GM18907 (cell line): ENCODE data around the gene CCBE1.
"Not testable (repeated sequence)": the region's sequence is repeated elsewhere in the genome, so short reads cannot be mapped to it uniquely, and the experiment has no call there.

ENCODE experiments used
- ATAC-seq: cut with Tn5 transposase; IDR thresholded peaks from one replicate; pipeline ENCODE4 v1.9.1; 2021; ENCODE audit warnings: mild to moderate bottlenecking, moderate library complexity; ENCODE audit not compliant: unreplicated experiment

The CCBE1 gene

DNA sequence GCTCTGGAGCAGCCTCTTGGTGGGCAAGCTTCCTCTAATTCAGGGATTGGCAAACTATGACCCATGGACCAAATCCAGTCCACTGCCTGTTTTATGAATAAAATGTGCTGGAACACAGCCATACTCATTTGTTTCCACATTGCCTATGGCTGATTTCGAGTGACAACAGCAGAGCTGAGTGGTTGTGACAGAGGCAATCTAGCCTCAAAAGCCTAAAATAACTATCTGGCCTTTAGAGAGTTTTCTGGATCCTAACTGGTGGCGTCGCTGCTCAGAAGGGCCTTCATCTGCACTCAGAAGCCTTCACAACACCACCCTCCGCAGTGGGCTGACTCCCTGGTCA, 147.1 kb downstream of the CCBE1 start:
- no peak for ATAC-seq

- no peak for ATAC-seq
Observed at GRCh38 chr18:59549503-59550173, 147.6 kb downstream of the CCBE1 start.

- ATAC-seq, result no peak
Observed at GRCh38 chr18:59547581-59548182, 149.5 kb downstream of the CCBE1 start.

DNA sequence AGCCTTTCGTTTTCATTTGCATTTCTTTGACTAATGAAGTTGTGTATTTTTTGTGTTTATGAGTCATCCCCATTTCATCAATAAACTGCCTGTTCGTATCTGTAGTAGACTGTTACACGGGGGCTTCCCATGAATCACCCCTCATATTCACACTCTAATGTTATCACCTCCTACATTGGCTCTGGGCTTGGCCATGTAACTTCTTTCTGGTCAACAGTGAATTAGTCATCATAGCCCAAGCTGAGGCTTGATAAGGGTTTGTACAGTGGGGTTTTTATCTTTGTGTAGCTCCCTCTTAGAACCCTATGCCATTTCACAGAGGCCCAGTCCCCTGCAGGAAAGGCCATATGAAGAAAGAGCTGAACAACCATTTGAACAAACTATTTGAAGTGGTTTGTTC, 151.0 kb downstream of the CCBE1 start:
- no peak for ATAC-seq

- ATAC-seq, result no peak
Observed at GRCh38 chr18:59540780-59541179, 156.4 kb downstream of the CCBE1 start.

- ATAC-seq, result no peak
Observed at GRCh38 chr18:59540346-59540745, 156.9 kb downstream of the CCBE1 start.

DNA sequence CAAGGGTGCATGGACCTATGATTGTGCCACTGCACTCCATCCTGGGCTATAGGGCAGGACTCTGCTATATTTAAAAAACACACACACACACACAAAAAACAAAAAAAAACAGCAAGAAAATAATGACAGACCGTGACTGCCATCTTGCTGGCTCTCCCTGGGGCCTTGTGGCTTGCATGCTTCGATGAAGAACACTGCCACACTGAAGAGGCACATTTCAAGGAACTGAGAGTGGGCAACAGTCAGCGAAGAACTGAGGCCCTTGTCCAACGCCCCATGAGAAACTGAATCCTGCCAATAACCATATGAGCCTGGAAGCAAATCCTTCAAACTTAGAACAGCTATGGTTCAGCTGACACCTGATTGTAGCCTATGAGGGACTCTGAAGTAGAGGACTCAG, 158.1 kb downstream of the CCBE1 start:
- no peak for ATAC-seq

GRCh38 chr18:59537579-59537978, 159.6 kb downstream of the CCBE1 start:
- ATAC-seq, result no peak

GRCh38 chr18:59536166-59536565, 161.1 kb downstream of the CCBE1 start:
- ATAC-seq, result no peak

GRCh38 chr18:59535055-59535454, 162.2 kb downstream of the CCBE1 start:
- ATAC-seq, result no peak

GRCh38 chr18:59528866-59529265, 168.4 kb downstream of the CCBE1 start:
- no peak for ATAC-seq

DNA sequence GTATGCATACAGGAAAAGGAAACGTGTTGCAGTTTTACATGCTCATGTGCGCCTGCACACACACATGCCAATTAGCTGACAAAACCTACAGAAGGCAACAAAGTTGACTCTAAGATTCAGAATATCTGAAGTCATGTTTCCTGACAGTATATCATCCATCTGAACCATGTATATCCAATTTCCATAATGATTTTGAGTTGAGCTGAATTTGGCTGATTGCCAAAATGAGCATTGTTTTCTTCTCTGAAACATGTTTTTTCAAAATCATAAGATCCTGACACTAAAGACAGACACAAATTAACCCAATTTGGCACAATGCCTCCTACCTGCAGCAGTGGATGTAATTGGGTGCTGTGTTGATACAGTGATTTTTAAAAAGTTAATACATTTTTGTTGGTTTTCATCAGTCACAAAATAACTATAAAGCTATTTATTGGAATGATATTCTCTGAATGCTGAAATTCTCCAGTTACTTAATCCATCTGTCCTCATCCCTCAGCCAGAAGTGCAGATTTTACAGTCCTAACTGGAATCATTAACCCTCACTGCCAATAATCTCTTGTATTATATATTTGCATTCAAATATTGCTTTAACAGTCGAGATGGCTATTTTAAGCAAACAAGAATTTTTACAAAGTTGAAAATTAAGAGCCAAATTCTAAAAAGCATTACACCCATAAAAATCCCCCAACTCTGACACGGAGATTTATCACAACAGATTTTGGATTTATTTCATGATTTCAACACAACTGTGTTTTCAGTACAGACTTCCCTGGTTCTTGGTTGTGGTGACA, 176.5 kb downstream of the CCBE1 start:
- no peak for ATAC-seq

DNA sequence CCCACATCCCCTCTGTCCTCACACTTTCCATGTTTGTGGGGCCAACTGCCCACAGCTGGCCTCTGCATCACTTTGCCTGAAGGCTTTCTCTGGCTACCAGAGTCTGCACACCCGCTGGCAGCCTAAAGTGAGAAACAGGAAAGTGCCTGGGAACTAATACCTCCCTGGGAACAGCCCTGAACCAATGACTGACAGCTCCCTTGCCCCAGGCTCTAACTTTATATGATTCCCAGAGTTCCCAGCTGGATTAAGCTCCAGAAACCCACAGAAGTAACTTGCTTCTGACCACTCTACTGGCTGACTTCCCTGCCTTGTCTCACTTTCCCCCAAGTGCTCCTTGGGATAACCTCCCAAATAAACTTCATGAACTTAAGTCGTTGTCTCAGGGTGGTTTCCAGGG, 178.5 kb downstream of the CCBE1 start:
- ATAC-seq, result no peak

- ATAC-seq, result no peak
Observed at GRCh38 chr18:59517446-59518165, 179.6 kb downstream of the CCBE1 start.

DNA sequence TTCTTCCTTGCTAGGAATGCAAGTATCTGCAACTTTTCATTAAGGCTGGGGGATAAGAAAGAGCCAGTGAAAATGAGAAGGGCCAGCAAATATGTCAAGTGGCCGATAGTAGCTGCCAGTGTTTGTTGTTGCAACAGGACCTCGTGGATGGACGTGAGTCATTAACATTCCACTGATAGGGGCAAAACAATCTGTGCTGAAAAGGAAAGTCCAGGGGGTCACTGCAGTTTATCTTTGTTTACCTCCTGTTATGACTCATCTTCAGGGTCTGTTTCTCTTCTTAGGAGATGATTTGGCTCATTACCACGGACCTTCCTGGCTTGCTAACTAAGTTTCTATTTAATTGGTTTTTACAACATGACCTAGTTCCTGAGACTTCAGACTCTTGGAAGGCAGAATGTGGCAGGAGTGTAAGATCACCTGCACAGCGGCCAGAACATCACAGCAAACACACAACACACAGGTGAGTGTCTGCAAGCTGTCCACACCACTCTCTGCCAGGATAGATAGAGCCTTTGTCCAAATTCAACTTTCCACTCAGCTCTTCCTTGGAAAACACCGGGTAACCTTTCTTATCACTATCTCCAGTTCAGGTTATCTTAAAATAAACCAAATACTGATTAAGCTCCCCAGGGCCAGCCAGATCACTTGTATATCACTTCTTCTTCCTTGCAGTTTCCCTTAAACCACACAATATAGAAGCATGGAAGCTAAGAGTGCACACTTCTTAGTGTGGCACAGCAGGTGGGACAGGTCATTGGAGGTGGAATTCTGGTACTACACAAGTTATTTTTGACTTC, 180.7 kb downstream of the CCBE1 start:
- ATAC-seq, result no peak

DNA sequence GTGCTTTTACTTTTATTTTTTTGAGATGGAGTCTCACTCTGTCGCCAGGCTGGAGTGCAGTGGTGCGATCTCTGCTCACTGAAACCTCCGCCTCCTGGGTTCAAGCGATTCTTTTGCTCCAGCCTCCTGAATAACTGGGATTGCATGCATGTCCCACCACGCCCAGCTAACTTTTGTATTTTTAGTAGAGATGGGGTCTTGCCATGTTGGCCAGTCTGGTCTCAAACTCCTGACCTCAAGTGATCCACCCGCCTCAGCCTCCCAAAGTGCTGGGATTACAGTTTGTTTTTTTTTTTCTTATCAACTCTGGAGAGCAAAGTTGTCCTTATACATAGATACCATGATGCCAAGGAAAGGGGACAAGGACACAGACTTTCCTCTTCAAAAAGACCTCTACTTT, 181.3 kb downstream of the CCBE1 start:
- ATAC-seq, result not testable (repeated sequence)

GRCh38 chr18:59515147-59515546, 182.1 kb downstream of the CCBE1 start:
- no peak for ATAC-seq

GRCh38 chr18:59514203-59514602, 183.0 kb downstream of the CCBE1 start:
- ATAC-seq, result no peak

GRCh38 chr18:59512025-59512755, 185.0 kb downstream of the CCBE1 start:
- ATAC-seq, result no peak
